ENCODE measurements around the gene ABCA2. TPM values are rescaled to one million over a fixed set of nuclear protein-coding genes. Genes with fewer than 3 reads are reported as not detected.
A peak's percentile ranks its signal among the peaks of the same experiment; 100 is the strongest.

Gene ABCA2
- total and polyA plus RNA-seq, 9 of the 15 experiments (the other 6 are each of a cell fraction or from before 2014, with no cell fraction given), result 0.69 to 16.3 (median 6.1) TPM; not detected in 2

DNA sequence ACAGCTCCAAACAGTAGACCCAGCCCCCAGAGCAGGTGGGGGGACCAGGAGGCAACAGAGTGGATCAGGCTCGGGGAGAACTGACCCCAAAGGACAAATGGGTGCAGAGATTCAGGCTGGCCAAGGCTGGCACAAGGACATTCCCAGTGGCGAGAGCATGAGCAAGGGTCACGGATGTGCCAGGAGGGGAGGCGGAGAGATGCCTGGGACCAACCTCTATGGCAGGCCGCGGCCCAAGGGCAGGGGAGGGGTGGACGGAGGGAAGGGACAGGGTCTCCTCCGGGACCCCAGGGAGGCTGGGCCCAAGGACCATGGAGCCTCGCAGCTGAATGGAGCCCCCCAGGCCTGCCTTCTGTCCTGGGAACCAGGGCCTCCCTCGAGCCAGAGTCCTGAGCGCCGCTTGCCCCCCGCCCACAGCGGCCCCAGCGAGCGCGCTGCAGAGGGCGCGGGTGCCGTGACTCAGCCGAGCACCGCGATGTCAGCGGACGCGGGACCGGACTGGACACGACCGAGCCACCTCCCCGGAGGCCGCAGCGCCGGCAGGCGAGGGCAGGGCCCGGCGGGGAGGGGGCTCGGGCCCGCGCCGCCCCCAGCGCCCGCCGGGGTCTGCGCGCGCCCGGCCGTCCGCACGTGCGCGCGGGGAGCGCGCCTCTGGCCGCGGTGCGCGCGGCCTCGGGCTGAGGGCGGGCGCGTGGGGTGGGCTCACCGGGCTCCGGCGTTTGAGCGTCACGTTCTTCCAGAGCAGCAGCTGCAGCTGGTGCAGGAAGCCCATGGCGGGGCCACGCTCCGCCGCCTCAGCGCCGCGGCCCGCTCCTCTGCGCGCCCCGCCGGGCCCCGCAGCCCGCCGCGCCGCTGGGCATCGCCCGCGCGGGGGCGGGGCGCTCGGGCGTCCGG, at the start of gene ABCA2 (continued):
- no peak for TF ChIP-seq THRB (CRISPR knock-in tag; conservative IDR thresholded peaks at IDR 0.05)
- no peak for TF ChIP-seq ZNF133 (CRISPR knock-in tag; IDR thresholded peaks at IDR 0.05)
- TF ChIP-seq TOE1 (IDR thresholded peaks at IDR 0.05; ENCODE audit: borderline replicate concordance), result no peak
- no peak for TF ChIP-seq TOE1 (CRISPR knock-in tag; IDR thresholded peaks at IDR 0.05; ENCODE audit: borderline replicate concordance, low read depth)
- TF ChIP-seq, protein P1, sequence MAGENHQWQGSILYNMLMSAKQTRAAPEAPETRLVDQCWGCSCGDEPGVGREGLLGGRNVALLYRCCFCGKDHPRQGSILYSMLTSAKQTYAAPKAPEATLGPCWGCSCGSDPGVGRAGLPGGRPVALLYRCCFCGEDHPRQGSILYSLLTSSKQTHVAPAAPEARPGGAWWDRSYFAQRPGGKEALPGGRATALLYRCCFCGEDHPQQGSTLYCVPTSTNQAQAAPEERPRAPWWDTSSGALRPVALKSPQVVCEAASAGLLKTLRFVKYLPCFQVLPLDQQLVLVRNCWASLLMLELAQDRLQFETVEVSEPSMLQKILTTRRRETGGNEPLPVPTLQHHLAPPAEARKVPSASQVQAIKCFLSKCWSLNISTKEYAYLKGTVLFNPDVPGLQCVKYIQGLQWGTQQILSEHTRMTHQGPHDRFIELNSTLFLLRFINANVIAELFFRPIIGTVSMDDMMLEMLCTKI (IDR thresholded peaks at IDR 0.05; ENCODE audit: partially characterized antibody), result no peak
- TF ChIP-seq CGGBP1 (CRISPR knock-in tag; IDR thresholded peaks at IDR 0.05), result no peak
- TF ChIP-seq ARID4B (CRISPR knock-in tag; IDR thresholded peaks at IDR 0.05), result peak; percentile 68; the same call in 1 of the 2 replicates
- no peak for TF ChIP-seq NR2F6 (CRISPR knock-in tag; IDR thresholded peaks at IDR 0.05)
- no peak for TF ChIP-seq GATAD2A (IDR thresholded peaks at IDR 0.05)
- TF ChIP-seq ZNF398 (CRISPR knock-in tag; IDR thresholded peaks at IDR 0.05), result no peak
- TF ChIP-seq DPF2 (IDR thresholded peaks at IDR 0.05), result no peak
- TF ChIP-seq ZFP91 (CRISPR knock-in tag; IDR thresholded peaks at IDR 0.05), result no peak
- TF ChIP-seq, protein P2, sequence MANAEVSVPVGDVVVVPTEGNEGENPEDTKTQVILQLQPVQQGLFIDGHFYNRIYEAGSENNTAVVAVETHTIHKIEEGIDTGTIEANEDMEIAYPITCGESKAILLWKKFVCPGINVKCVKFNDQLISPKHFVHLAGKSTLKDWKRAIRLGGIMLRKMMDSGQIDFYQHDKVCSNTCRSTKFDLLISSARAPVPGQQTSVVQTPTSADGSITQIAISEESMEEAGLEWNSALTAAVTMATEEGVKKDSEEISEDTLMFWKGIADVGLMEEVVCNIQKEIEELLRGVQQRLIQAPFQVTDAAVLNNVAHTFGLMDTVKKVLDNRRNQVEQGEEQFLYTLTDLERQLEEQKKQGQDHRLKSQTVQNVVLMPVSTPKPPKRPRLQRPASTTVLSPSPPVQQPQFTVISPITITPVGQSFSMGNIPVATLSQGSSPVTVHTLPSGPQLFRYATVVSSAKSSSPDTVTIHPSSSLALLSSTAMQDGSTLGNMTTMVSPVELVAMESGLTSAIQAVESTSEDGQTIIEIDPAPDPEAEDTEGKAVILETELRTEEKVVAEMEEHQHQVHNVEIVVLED (CRISPR knock-in tag; IDR thresholded peaks at IDR 0.05), result no peak
